Suprapubic skin (tissue), 4 donors: ENCODE results near the gene UQCRHL. TPM values are rescaled to one million over a fixed set of nuclear protein-coding genes. Genes with fewer than 3 reads are reported as not detected.

ENCODE experiments used
- DNase-seq, 2 donors: peaks; one replicate each; pipeline ENCODE4 v3.0.0-alpha.2; 2019; ENCODE audit warnings: low spot score in 2 of 2
- H3K27ac ChIP-seq: fragments of 200-600 bp; sonication (generic); one replicate; pipeline ENCODE4 v1.5.1; 2019
- H3K27me3 ChIP-seq: fragments of 200-600 bp; sonication (generic); one replicate; pipeline ENCODE4 v1.5.1; 2019
- H3K36me3 ChIP-seq: fragments of 200-600 bp; sonication (generic); one replicate; pipeline ENCODE4 v1.5.1; 2019
- H3K4me1 ChIP-seq: fragments of 200-600 bp; sonication (generic); one replicate; pipeline ENCODE4 v1.5.1; 2019
- H3K4me3 ChIP-seq: fragments of 200-600 bp; sonication (generic); one replicate; pipeline ENCODE4 v1.5.1; 2019; ENCODE audit warnings: mild to moderate bottlenecking
- H3K9me3 ChIP-seq: fragments of 200-600 bp; sonication (generic); one replicate; pipeline ENCODE4 v1.5.1; 2019
- CTCF ChIP-seq, 2 donors: fragments of 200-600 bp in 1 of 2; fragments of 450-650 bp in 1 of 2; sonication (generic) in 1 of 2; IDR thresholded peaks; one replicate each; pipeline ENCODE4 v1.5.1; 2016 to 2019; ENCODE audit warnings: antibody characterized with exemption in 2 of 2, mild to moderate bottlenecking in 1 of 2, moderate library complexity in 1 of 2
- EP300 ChIP-seq: sonication (generic); formaldehyde crosslinking; IDR thresholded peaks from one replicate; pipeline ENCODE4 v1.6.1; 2017; ENCODE audit warnings: antibody characterized with exemption
- POLR2A ChIP-seq, 2 donors: fragments of 450-650 bp; IDR thresholded peaks; one replicate each; pipeline ENCODE4 v1.6.1; 2017; ENCODE audit warnings: antibody characterized with exemption in 2 of 2, mild to moderate bottlenecking in 2 of 2, moderate library complexity in 2 of 2
- POLR2AphosphoS5 ChIP-seq, 3 donors: sonication (generic); formaldehyde crosslinking; IDR thresholded peaks; one replicate each; pipeline ENCODE4 v1.6.1; 2017; ENCODE audit warnings: antibody characterized with exemption in 3 of 3
- WGBS: methylation state at CpG from one replicate; pipeline ENCODE4 v1.1.5; 2018; 5-methylcytosine and 5-hydroxymethylcytosine counted together
- total RNA-seq, 4 donors: library from RNA; depleted of rRNA; stranded (reverse); fragments of >200 nt; gene quantifications; one replicate each; pipeline ENCODE4 v1.1.0, GENCODE V29; 2016

Gene UQCRHL
- total RNA-seq, 4 donors from 2014 or later = 0.68 to 3.2 (median 1.3) TPM

GRCh38 chr1:15758953-15759661 is 48.3 kb downstream of the UQCRHL start:
- TF ChIP-seq CTCF (IDR thresholded peaks at IDR 0.05) = no peak
- no peak for TF ChIP-seq POLR2AphosphoS5 (IDR thresholded peaks at IDR 0.05)
- no peak for TF ChIP-seq POLR2A (IDR thresholded peaks at IDR 0.05)
- no peak for TF ChIP-seq EP300
- no peak for DNase-seq
- peak overlapping the region; percentile 60 for H3K27ac ChIP-seq
- 5% methylated on average over 13 of the region's 58 CpGs for WGBS
- peaks cover 57% of the 10 kb centered on the region for H3K4me1 ChIP-seq
- peak overlapping the region; percentile 62 for H3K4me3 ChIP-seq
- no peaks in the 10 kb centered on the region for H3K9me3 ChIP-seq
- H3K27me3 ChIP-seq = peaks cover 7% of the 10 kb centered on the region
- no peaks in the 10 kb centered on the region for H3K36me3 ChIP-seq

- TF ChIP-seq POLR2A (IDR thresholded peaks at IDR 0.05) = no peak
- no peak for TF ChIP-seq CTCF (IDR thresholded peaks at IDR 0.05)
- TF ChIP-seq POLR2AphosphoS5 (IDR thresholded peaks at IDR 0.05) = no peak
- TF ChIP-seq EP300 = no peak
- H3K27me3 ChIP-seq = peaks cover 7% of the 10 kb centered on the region
- H3K4me3 ChIP-seq = peak within 1 kb of the TSS; percentile 62
- DNase-seq = no peak
- 20% methylated on average over 7 of the region's 58 CpGs for WGBS
- H3K4me1 ChIP-seq = peaks cover 54% of the 10 kb centered on the region
- H3K9me3 ChIP-seq = no peaks in the 10 kb centered on the region
- H3K27ac ChIP-seq = peak within 1 kb of the TSS; percentile 60
- no peaks in the 10 kb centered on the region for H3K36me3 ChIP-seq
These were observed 49.0 kb downstream of the UQCRHL start, which contains the start of gene FBLIM1 for GRCh38 chr1:15758343-15758931. Gene FBLIM1 (plus strand): TSS chr1:15758795. CDS start chr1:15764984, 6,189 bp downstream.

- no peak for TF ChIP-seq CTCF (IDR thresholded peaks at IDR 0.05)
- no peak for TF ChIP-seq EP300
- no peak for TF ChIP-seq POLR2A (IDR thresholded peaks at IDR 0.05)
- TF ChIP-seq POLR2AphosphoS5 (IDR thresholded peaks at IDR 0.05) = no peak
- Histone ChIP-seq H3K36me3 (no peaks in the 10 kb centered on the region), H3K4me1 (peaks cover 54% of the 10 kb centered on the region), H3K27me3 (peaks cover 7% of the 10 kb centered on the region), H3K4me3 (peak overlapping the region; percentile 62), H3K9me3 (no peaks in the 10 kb centered on the region), H3K27ac (peak overlapping the region; percentile 60)
- no peak for DNase-seq
- WGBS = 34% methylated on average over 18 of the region's 24 CpGs
These were observed 49.7 kb downstream of the UQCRHL start for GRCh38 chr1:15757575-15758342.

Other genes starting within 250 kb of the UQCRHL start
- under 1 TPM in 1 of 4 donors, not detected in 3; 0.72 TPM for gene AGMAT, start 222.6 kb downstream of the UQCRHL start, total RNA-seq
- 10 to 100 TPM; 33.2 to 90.0 (median 39.9) TPM for gene DDI2, start 190.2 kb downstream of the UQCRHL start, total RNA-seq
- 10 to 100 TPM; 51.3 to 61.6 (median 55.2) TPM for gene PLEKHM2, start 123.3 kb downstream of the UQCRHL start, total RNA-seq
- gene SLC25A34, start 71.4 kb downstream of the UQCRHL start, total RNA-seq = 1 to 10 TPM; 1.3 to 4.3 (median 2.4) TPM
- not detected for gene TMEM82, start 65.2 kb downstream of the UQCRHL start, total RNA-seq
- 10 to 100 TPM; 24.7 to 43.0 (median 27.4) TPM for gene FBLIM1, start 48.9 kb downstream of the UQCRHL start, total RNA-seq
- gene SPEN, start 40.1 kb upstream of the UQCRHL start, total RNA-seq = 10 to 100 TPM; 55.0 to 79.7 (median 63.8) TPM
- 10 to 100 TPM; 27.2 to 44.4 (median 34.1) TPM for gene ZBTB17, start 168.5 kb upstream of the UQCRHL start, total RNA-seq
- not detected for gene SRARP, start 196.6 kb upstream of the UQCRHL start, total RNA-seq
- 1 to 10 TPM; 1.9 to 7.0 (median 3.3) TPM for gene HSPB7, start 210.4 kb upstream of the UQCRHL start, total RNA-seq
- gene CLCNKA, start 214.4 kb upstream of the UQCRHL start, total RNA-seq = 1 to 10 TPM in 1 of 4 donors, under 1 TPM in 2, not detected in 1; 0.23 to 1.9 (median 0.51) TPM
- under 1 TPM in 1 of 4 donors, not detected in 3; 0.42 TPM for gene CLCNKB, start 236.1 kb upstream of the UQCRHL start, total RNA-seq